Measurements from ENCODE around the gene FGF3.

FGF3 gene

GRCh38 chr11:69822676-69823494, 3.7 kb upstream of the FGF3 start:
- no peak for DNase-seq

- DNase-seq: no peak
Observed at GRCh38 chr11:69821511-69822040, 2.4 kb upstream of the FGF3 start.

GRCh38 chr11:69820441-69820840, 1.2 kb upstream of the FGF3 start:
- no peak for DNase-seq

GRCh38 chr11:69819541-69820070, 390 bp upstream of the FGF3 start:
- no peak for DNase-seq

- no peak for DNase-seq
Observed at GRCh38 chr11:69818231-69818602, 999 bp downstream of the FGF3 start.

- no peak for DNase-seq
Observed at GRCh38 chr11:69817265-69818230, 1.7 kb downstream of the FGF3 start.

GRCh38 chr11:69816671-69817070, 2.5 kb downstream of the FGF3 start:
- DNase-seq: no peak

- no peak for DNase-seq
Observed at GRCh38 chr11:69815973-69816372, 3.2 kb downstream of the FGF3 start.

- no peak for DNase-seq
Observed at GRCh38 chr11:69814902-69815301, 4.3 kb downstream of the FGF3 start.

GRCh38 chr11:69814411-69814810, 4.8 kb downstream of the FGF3 start:
- no peak for DNase-seq

- DNase-seq: no peak
Observed at GRCh38 chr11:69813839-69814238, 5.4 kb downstream of the FGF3 start.

GRCh38 chr11:69812946-69813345, 6.3 kb downstream of the FGF3 start:
- DNase-seq: no peak

GRCh38 chr11:69812256-69812655, 7.0 kb downstream of the FGF3 start:
- no peak for DNase-seq

GRCh38 chr11:69811431-69811830, 7.8 kb downstream of the FGF3 start:
- no peak for DNase-seq

- DNase-seq: no peak
Observed at GRCh38 chr11:69810289-69811118, 8.7 kb downstream of the FGF3 start.

- no peak for DNase-seq
Observed at GRCh38 chr11:69808667-69809086, 10.5 kb downstream of the FGF3 start.

- DNase-seq: no peak
Observed at GRCh38 chr11:69807106-69807815, 12.0 kb downstream of the FGF3 start.

- no peak for DNase-seq
Observed at GRCh38 chr11:69804769-69805508, 14.3 kb downstream of the FGF3 start.

GRCh38 chr11:69803604-69804218, 15.5 kb downstream of the FGF3 start:
- no peak for DNase-seq

- no peak for DNase-seq
Observed at GRCh38 chr11:69803022-69803421, 16.2 kb downstream of the FGF3 start.

All from central memory CD4-positive, alpha-beta T cell (primary cell).